ENCODE data around the gene TMTC1.

- TF ChIP-seq, protein P1, sequence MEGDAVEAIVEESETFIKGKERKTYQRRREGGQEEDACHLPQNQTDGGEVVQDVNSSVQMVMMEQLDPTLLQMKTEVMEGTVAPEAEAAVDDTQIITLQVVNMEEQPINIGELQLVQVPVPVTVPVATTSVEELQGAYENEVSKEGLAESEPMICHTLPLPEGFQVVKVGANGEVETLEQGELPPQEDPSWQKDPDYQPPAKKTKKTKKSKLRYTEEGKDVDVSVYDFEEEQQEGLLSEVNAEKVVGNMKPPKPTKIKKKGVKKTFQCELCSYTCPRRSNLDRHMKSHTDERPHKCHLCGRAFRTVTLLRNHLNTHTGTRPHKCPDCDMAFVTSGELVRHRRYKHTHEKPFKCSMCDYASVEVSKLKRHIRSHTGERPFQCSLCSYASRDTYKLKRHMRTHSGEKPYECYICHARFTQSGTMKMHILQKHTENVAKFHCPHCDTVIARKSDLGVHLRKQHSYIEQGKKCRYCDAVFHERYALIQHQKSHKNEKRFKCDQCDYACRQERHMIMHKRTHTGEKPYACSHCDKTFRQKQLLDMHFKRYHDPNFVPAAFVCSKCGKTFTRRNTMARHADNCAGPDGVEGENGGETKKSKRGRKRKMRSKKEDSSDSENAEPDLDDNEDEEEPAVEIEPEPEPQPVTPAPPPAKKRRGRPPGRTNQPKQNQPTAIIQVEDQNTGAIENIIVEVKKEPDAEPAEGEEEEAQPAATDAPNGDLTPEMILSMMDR (conservative IDR thresholded peaks at IDR 0.05; ENCODE audit: low read depth in 2 of 2), result no peak
- TF ChIP-seq CREB1 (CRISPR knock-in tag; IDR thresholded peaks at IDR 0.05; ENCODE audit: low read depth), result no peak
- TF ChIP-seq NANOG (IDR thresholded peaks at IDR 0.05; ENCODE audit: borderline replicate concordance), result no peak
- no peak for TF ChIP-seq REST (IDR thresholded peaks at IDR 0.05; ENCODE audit: unreplicated experiment)
- TF ChIP-seq STAT1 (IDR thresholded peaks at IDR 0.05; ENCODE audit: unreplicated experiment), result no peak
- TF ChIP-seq EZH2phosphoT487 (IDR thresholded peaks at IDR 0.05; ENCODE audit: unreplicated experiment), result no peak
- no peak for TF ChIP-seq JUNB (IDR thresholded peaks at IDR 0.05; ENCODE audit: unreplicated experiment)
- TF ChIP-seq EZH2 (IDR thresholded peaks at IDR 0.05; ENCODE audit: low read depth, unreplicated experiment), result no peak
These were observed 166.9 kb downstream of the TMTC1 start for GRCh38 chr12:29616664-29617406.
